Fibroblast of pulmonary artery (primary cell): ENCODE results near the gene PLAC8L1.
"Not testable (repeated sequence)": the region's sequence is repeated elsewhere in the genome, so short reads cannot be mapped to it uniquely, and the experiment has no call there.

ENCODE experiments used
- DNase-seq: peaks from one replicate; pipeline ENCODE4 v3.0.0-alpha.2; 2010; ENCODE audit warnings: low read depth
- H3K4me3 ChIP-seq: replicated peaks from 2 replicates; pipeline ENCODE4 v1.5.1; 2011; ENCODE audit warnings: low read depth, mild to moderate bottlenecking, control low read depth, low read length, moderate library complexity
- TF ChIP-seq, protein P1 (sequence below): IDR thresholded peaks from 2 replicates; pipeline ENCODE4 v1.5.1; 2011; ENCODE audit warnings: mild to moderate bottlenecking, control low read depth, low read length, inconsistent platforms; ENCODE audit errors: missing control alignments

PLAC8L1 gene, protein sequence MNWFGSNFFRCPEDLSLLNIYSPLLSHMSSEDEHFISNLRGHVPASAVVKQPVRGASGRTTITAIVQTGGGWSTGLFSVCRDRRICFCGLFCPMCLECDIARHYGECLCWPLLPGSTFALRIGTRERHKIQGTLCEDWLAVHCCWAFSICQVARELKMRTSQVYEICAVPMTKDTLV

GRCh38 chr5:146105477-146105876 is at the start of gene PLAC8L1:
PLAC8L1 (minus strand) TSS chr5:146105577; CDS start chr5:146104311, 1,266 bp downstream.
- no peak for DNase-seq
- TF ChIP-seq, protein P1, sequence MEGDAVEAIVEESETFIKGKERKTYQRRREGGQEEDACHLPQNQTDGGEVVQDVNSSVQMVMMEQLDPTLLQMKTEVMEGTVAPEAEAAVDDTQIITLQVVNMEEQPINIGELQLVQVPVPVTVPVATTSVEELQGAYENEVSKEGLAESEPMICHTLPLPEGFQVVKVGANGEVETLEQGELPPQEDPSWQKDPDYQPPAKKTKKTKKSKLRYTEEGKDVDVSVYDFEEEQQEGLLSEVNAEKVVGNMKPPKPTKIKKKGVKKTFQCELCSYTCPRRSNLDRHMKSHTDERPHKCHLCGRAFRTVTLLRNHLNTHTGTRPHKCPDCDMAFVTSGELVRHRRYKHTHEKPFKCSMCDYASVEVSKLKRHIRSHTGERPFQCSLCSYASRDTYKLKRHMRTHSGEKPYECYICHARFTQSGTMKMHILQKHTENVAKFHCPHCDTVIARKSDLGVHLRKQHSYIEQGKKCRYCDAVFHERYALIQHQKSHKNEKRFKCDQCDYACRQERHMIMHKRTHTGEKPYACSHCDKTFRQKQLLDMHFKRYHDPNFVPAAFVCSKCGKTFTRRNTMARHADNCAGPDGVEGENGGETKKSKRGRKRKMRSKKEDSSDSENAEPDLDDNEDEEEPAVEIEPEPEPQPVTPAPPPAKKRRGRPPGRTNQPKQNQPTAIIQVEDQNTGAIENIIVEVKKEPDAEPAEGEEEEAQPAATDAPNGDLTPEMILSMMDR: no peak

GRCh38 chr5:146151970-146152369 is 46.6 kb upstream of the PLAC8L1 start:
- no peak for DNase-seq
- H3K4me3 ChIP-seq: no peak overlapping the region
- TF ChIP-seq, protein P1: no peak

More at GRCh38 chr5:146105477-146105876, at the start of gene PLAC8L1:
- no peak within 1 kb of the TSS for H3K4me3 ChIP-seq

- DNase-seq: peak; percentile 47
- TF ChIP-seq, protein P1: no peak
- no peak overlapping the region for H3K4me3 ChIP-seq
Measured at GRCh38 chr5:146137967-146138403, 32.6 kb upstream of the PLAC8L1 start.

DNA sequence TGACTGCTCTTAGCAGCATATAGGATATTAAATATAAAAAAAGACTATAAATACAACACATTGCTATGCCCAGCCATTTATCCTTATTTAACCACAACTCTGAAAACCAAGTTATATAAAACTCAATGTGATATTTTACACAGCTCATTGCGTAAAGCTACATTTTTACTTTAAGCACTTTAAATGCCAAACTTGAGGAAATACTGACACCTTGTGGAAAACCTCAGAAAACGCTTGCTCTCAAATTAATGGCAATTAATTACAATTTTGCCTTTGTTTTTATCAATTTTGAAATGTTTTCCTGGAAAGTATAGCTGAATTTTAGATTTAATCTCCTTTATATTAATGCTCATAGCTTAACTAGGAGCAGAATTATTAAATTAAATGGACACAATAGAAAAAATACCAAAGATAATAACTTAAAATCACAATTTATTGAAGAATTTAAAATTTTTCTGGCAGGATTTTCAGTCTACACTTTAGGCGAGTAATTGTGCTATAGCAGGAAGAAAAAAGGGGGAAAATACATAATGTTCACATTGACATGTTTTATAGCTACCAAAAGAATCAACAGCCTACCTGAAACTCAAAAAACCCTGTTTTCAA is 25.2 kb upstream of the PLAC8L1 start:
- DNase-seq: peak; percentile 68
- H3K4me3 ChIP-seq: no peak overlapping the region
- TF ChIP-seq, protein P1: peak; percentile 63

DNA sequence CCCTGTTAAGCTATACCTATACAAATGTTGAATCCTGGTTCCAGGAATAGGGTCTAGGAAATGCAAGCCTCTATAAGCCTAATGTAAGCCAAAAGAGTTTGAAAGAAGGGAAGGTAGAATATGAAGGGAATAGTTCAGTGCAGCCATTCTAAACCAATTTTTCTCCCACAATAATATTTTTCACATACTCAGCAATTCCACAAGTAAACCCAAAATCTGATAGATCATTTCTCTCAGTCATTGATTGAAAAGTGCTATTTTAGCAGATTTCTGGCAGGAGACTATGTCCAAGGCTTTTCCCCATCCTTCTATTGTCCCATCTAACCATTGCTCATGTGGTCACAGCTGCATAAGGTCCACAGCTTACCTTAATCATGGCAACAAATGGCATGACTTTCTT is 20.7 kb upstream of the PLAC8L1 start:
- TF ChIP-seq, protein P1: no peak
- DNase-seq: no peak
- no peak overlapping the region for H3K4me3 ChIP-seq

GRCh38 chr5:146124580-146124979 is 19.2 kb upstream of the PLAC8L1 start:
- no peak overlapping the region for H3K4me3 ChIP-seq
- TF ChIP-seq, protein P1: no peak
- DNase-seq: no peak

DNA sequence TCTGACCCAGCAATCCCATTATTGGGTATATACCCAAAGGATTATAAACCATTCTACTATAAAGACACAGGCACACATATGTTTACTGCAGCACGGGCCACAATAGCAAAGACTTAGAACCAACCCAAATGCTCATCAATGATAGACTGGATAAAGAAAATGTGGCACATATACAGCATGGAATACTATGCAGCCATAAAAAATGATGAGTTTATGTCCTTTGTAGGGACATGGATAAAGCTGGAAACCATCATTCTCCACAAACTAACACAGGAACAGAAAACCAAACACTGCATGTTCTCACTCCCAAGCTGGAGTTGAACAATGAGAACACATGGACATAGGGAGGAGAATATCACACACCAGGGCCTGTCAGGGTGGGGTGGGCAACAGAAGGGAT is 16.1 kb upstream of the PLAC8L1 start:
- not testable (repeated sequence) for DNase-seq, H3K4me3 ChIP-seq
